H1 (cell line): ENCODE data around the gene RAB1B. TPM values are rescaled to one million over a fixed set of nuclear protein-coding genes. Genes with fewer than 3 reads are reported as not detected.

Experiments
- CTCF ChIA-PET: fragments of 300-600 bp; sonication (Branson Sonifier 250); formaldehyde crosslinking; loops from one replicate; lab custom pipeline; 2021; ENCODE audit not compliant: partially characterized antibody; lab: Charles Lee
- POLR2A ChIA-PET: fragments of 300-600 bp; sonication (Branson Sonifier 250); formaldehyde crosslinking; loops from one replicate; lab custom pipeline; 2021; ENCODE audit warnings: inconsistent platforms; ENCODE audit not compliant: partially characterized antibody; lab: Charles Lee
- DNase-seq, 2 experiments: peaks; one replicate each; pipeline versions ENCODE4 v3.0.0 to v3.0.0-alpha.2; 2010 to 2022; ENCODE audit warnings: low spot score in 2 of 2, low read depth in 1 of 2, mixed read lengths in 1 of 2
- FAIRE-seq: peaks from 2 replicates; lab custom pipeline; 2011; peaks lifted over from hg19 to GRCh38; lab: Jason Lieb, UNC
- H2AFZ ChIP-seq: 2 replicates; pipeline ENCODE4 v1.8.1; 2012; ENCODE audit warnings: low read length, inconsistent platforms
- H2AK5ac ChIP-seq: 2 replicates; pipeline ENCODE4 v1.6.1; 2013; ENCODE audit warnings: low read depth, low read length
- H2BK120ac ChIP-seq: replicated peaks from 2 replicates; pipeline ENCODE3; 2013; ENCODE audit warnings: low read depth, low read length, inconsistent platforms
- H2BK12ac ChIP-seq: 2 replicates; pipeline ENCODE4 v1.6.1; 2013; ENCODE audit warnings: low read depth, low read length
- H2BK15ac ChIP-seq: 2 replicates; pipeline ENCODE4 v1.6.1; 2013; ENCODE audit warnings: low read length
- H2BK20ac ChIP-seq: 2 replicates; pipeline ENCODE4 v1.6.1; 2013; ENCODE audit warnings: low read length
- H2BK5ac ChIP-seq: 2 replicates; pipeline ENCODE4 v1.6.1; 2013; ENCODE audit warnings: low read depth, low read length
- H3K14ac ChIP-seq: 2 replicates; pipeline ENCODE4 v1.6.1; 2013; ENCODE audit warnings: inconsistent platforms; ENCODE audit not compliant: insufficient read length
- H3K18ac ChIP-seq: 2 replicates; pipeline ENCODE4 v1.6.1; 2013; ENCODE audit warnings: low read length; ENCODE audit errors: extremely low read depth
- H3K23ac ChIP-seq: 2 replicates; pipeline ENCODE4 v1.6.1; 2013; ENCODE audit warnings: inconsistent platforms; ENCODE audit not compliant: insufficient read length
- H3K23me2 ChIP-seq: 2 replicates; pipeline ENCODE4 v1.6.1; 2013; ENCODE audit warnings: low read depth, low read length
- H3K27ac ChIP-seq: 2 replicates; pipeline ENCODE4 v1.6.1; 2011; ENCODE audit warnings: low read depth, low read length, inconsistent platforms
- H3K27me3 ChIP-seq, 4 experiments: replicated peaks in 1 of 4; 1 replicate in 1 of 4; 2 replicates in 3 of 4; pipeline versions ENCODE4 v1.6.1 to v1.8.1; 2011 to 2013; ENCODE audit warnings: low read length in 3 of 4, mild to moderate bottlenecking in 3 of 4, inconsistent platforms in 2 of 4, mixed read lengths in 2 of 4, moderate library complexity in 1 of 4; ENCODE audit not compliant: control insufficient read depth in 3 of 4, insufficient read depth in 3 of 4; ENCODE audit errors: extremely low read depth in 1 of 4
- H3K36me3 ChIP-seq, 4 experiments: 2 replicates each; pipeline versions ENCODE4 v1.6.1 to v1.8.1; 2011 to 2013; ENCODE audit warnings: mild to moderate bottlenecking in 4 of 4, low read length in 3 of 4, moderate library complexity in 2 of 4, control low read depth in 1 of 4, inconsistent platforms in 1 of 4; ENCODE audit not compliant: insufficient read depth in 4 of 4, control insufficient read depth in 2 of 4
- H3K4ac ChIP-seq: replicated peaks from 2 replicates; pipeline ENCODE3; 2013; ENCODE audit warnings: low read length, low read depth, mixed read lengths, inconsistent platforms; ENCODE audit not compliant: insufficient read length
- H3K4me1 ChIP-seq, 4 experiments: replicated peaks in 1 of 4; 1 replicate in 1 of 4; 2 replicates in 3 of 4; pipeline versions ENCODE4 v1.6.1 to v1.8.1; 2011 to 2013; ENCODE audit warnings: low read length in 3 of 4, inconsistent platforms in 2 of 4, mixed read lengths in 1 of 4; ENCODE audit not compliant: insufficient read depth in 4 of 4, control insufficient read depth in 3 of 4
- H3K4me2 ChIP-seq, 2 experiments: 2 replicates each; pipeline versions ENCODE4 v1.6.1 to v1.8.1; 2011 to 2013; ENCODE audit warnings: low read depth in 2 of 2, low read length in 2 of 2, control low read depth in 1 of 2, inconsistent platforms in 1 of 2, mild to moderate bottlenecking in 1 of 2; ENCODE audit not compliant: insufficient read depth in 1 of 2
- H3K4me3 ChIP-seq, 4 experiments: fragments of 200-600, 300-600 bp in 1 of 4; sonication (generic), shearing (Covaris generic), sonication (Bioruptor Twin) in 1 of 4; 2 replicates each; pipeline versions ENCODE4 v1.5.1 to v1.8.1; 2011 to 2016; ENCODE audit warnings: low read length in 4 of 4, low read depth in 3 of 4, control low read depth in 2 of 4, inconsistent platforms in 2 of 4, mild to moderate bottlenecking in 2 of 4, mixed read lengths in 1 of 4, moderate library complexity in 1 of 4; ENCODE audit not compliant: insufficient read depth in 2 of 4; ENCODE audit errors: extremely low read depth in 1 of 4
- H3K56ac ChIP-seq: replicated peaks from 2 replicates; pipeline ENCODE3; 2013; ENCODE audit warnings: low read depth, mild to moderate bottlenecking, mixed read lengths, low read length, inconsistent platforms; ENCODE audit not compliant: insufficient read length
- H3K79me1 ChIP-seq: 2 replicates; pipeline ENCODE4 v1.6.1; 2013; ENCODE audit warnings: low read depth, low read length, control low read depth
- H3K79me2 ChIP-seq, 2 experiments: 2 replicates each; pipeline versions ENCODE4 v1.6.1 to v1.8.1; 2012 to 2013; ENCODE audit warnings: low read length in 2 of 2, mild to moderate bottlenecking in 2 of 2, inconsistent platforms in 1 of 2; ENCODE audit not compliant: insufficient read depth in 2 of 2, control insufficient read depth in 1 of 2
- H3K9ac ChIP-seq, 4 experiments: replicated peaks in 1 of 4; 1 replicate in 1 of 4; 2 replicates in 3 of 4; pipeline versions ENCODE4 v1.6.1 to v1.8.1; 2011 to 2013; ENCODE audit warnings: low read depth in 3 of 4, low read length in 3 of 4, control low read depth in 2 of 4, mild to moderate bottlenecking in 2 of 4, moderate library complexity in 2 of 4, inconsistent platforms in 1 of 4; ENCODE audit errors: extremely low read depth in 1 of 4
- H3K9me3 ChIP-seq, 2 experiments: 2 replicates each; pipeline versions ENCODE4 v1.6.1 to v1.8.1; 2012 to 2013; ENCODE audit warnings: mild to moderate bottlenecking in 2 of 2, moderate library complexity in 2 of 2, control low read depth in 1 of 2, inconsistent platforms in 1 of 2, low read depth in 1 of 2, low read length in 1 of 2, mixed read lengths in 1 of 2; ENCODE audit not compliant: insufficient read depth in 2 of 2
- H4K20me1 ChIP-seq, 2 experiments: replicated peaks in 1 of 2; 2 replicates each; pipeline versions ENCODE3 to v1.8.1; 2011 to 2013; ENCODE audit warnings: inconsistent platforms in 2 of 2, low read length in 2 of 2, mild to moderate bottlenecking in 1 of 2; ENCODE audit not compliant: insufficient read depth in 2 of 2, control insufficient read depth in 1 of 2
- H4K5ac ChIP-seq: 2 replicates; pipeline ENCODE4 v1.6.1; 2013; ENCODE audit warnings: low read length, low read depth, mixed read lengths, inconsistent platforms; ENCODE audit not compliant: insufficient read length
- H4K8ac ChIP-seq: 2 replicates; pipeline ENCODE4 v1.8.0; 2013; ENCODE audit warnings: mild to moderate bottlenecking, moderate library complexity, low read length, inconsistent platforms; ENCODE audit not compliant: insufficient read depth; ENCODE audit errors: extremely low read depth
- H4K91ac ChIP-seq: replicated peaks from 2 replicates; pipeline ENCODE3; 2013; ENCODE audit warnings: low read length, mixed read lengths, inconsistent platforms; ENCODE audit not compliant: insufficient read length
- CEBPB ChIP-seq: IDR thresholded peaks from 2 replicates; pipeline ENCODE4 v1.6.1; 2012; ENCODE audit warnings: low read depth, low read length
- EGR1 ChIP-seq: IDR thresholded peaks from 2 replicates; pipeline ENCODE4 v1.6.1; 2011; ENCODE audit warnings: low read depth, low read length, borderline replicate concordance
- polyA plus RNA-seq, 7 experiments: library from polyadenylated mRNA; depleted of rRNA in 3 of 7; stranded (reverse) in 5 of 7; unstranded in 2 of 7; fragments of >200 nt in 5 of 7; fragments of 200-250 nt in 2 of 7; gene quantifications; 1 replicate in 5 of 7; 2 replicates in 1 of 7; 4 replicates in 1 of 7; pipeline versions ENCODE4 v1.2.1 to v1.2.3, GENCODE V29; 2011 to 2013; ENCODE audit warnings: missing spikeins in 2 of 7, mixed read lengths in 2 of 7
- total RNA-seq: library from RNA; stranded (reverse); fragmentation: NEBNext Ultra II Directional; extraction: Animal tissue kit (Norgen Biotek cat#: 25700); gene quantifications from 2 replicates; pipeline ENCODE4 v1.2.1, GENCODE V29; 2021

RAB1B gene
- total and polyA plus RNA-seq, 2 of the 8 experiments (the other 6 are each of a cell fraction or from before 2014, with no cell fraction given) = 100 to 217 TPM

DNA sequence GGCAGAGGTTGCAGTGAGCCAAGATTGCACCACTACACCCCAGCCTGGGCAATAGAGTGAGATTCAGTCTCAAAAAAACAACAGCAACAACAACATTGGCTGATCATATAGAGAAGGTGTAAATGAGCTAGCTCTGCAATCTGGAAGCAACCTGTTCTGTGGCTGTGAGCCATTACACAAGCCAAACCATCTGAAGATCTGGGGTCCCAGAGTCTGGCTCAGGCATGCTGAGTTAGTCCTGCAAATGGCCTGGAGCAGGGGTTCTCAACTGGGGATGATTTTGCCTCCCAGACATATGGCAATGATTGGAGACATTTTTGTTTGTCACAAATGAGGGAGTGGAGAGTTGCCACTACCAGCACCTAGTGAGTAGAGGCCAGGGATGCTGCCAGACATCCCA lies 42.3 kb upstream of the RAB1B start:
- Histone ChIP-seq H3K9me3 (no peaks in the 10 kb centered on the region), H3K56ac (no peak overlapping the region), H2BK15ac (no peak overlapping the region), H3K27ac (no peak overlapping the region), H3K79me1 (no peaks in the 10 kb centered on the region), H3K9ac (no peak overlapping the region), H3K4me1 (peaks cover 0 to 2% (median 0%) of the 10 kb centered on the region in 4 experiments; a peak in 4 of 7 replicates), H4K20me1 (peaks cover 0 to 1% of the 10 kb centered on the region in 2 experiments), H4K8ac (peak overlapping the region; percentile 52; the same call in 1 of the 2 replicates), H2BK120ac (no peak overlapping the region), H3K23me2 (no peaks in the 10 kb centered on the region), H3K27me3 (no peaks in the 10 kb centered on the region), H2AFZ (no peak overlapping the region), H4K5ac (no peak overlapping the region), H3K23ac (no peak overlapping the region), H3K4ac (no peak overlapping the region), H4K91ac (no peak overlapping the region), H2BK12ac (no peak overlapping the region), H2BK20ac (no peak overlapping the region), H3K18ac (no peak overlapping the region), H3K4me2 (no peak overlapping the region), H3K36me3 (no peaks in the 10 kb centered on the region), H3K79me2 (no peaks in the 10 kb centered on the region), H3K14ac (no peak overlapping the region), H3K4me3 (no peak overlapping the region), H2BK5ac (no peak overlapping the region), H2AK5ac (no peak overlapping the region)
- no peak for FAIRE-seq
- CTCF ChIA-PET = interaction anchor here (1.1 to 10.1 kb wide), 2 partner anchors 10 to 57 kb away, joined by 3 to 123 read pairs; no protein-coding TSS in a partner anchor
- TF ChIP-seq EGR1 (no peak), CEBPB (no peak)
- POLR2A ChIA-PET = no interaction called here
- DNase-seq = no peak
